Muscle of back (tissue), 11 donors: Measurements from ENCODE around the gene VAV1. TPM values are rescaled to one million over a fixed set of nuclear protein-coding genes. Genes with fewer than 3 reads are reported as not detected.

ENCODE experiments used
- DNase-seq, 3 donors: peaks; one replicate each; pipeline versions ENCODE4 v3.0.0 to v3.0.0-alpha.2; 2013
- polyA plus RNA-seq, 10 donors: library from polyadenylated mRNA; unstranded; fragments of 120-200 nt; gene quantifications; one replicate each; pipeline ENCODE4 v1.2.1, GENCODE V29; 2013; ENCODE audit not compliant: insufficient read length in 10 of 10

VAV1 gene
- polyA plus RNA-seq, 10 donors: 1.6 to 4.8 (median 2.5) TPM

DNA sequence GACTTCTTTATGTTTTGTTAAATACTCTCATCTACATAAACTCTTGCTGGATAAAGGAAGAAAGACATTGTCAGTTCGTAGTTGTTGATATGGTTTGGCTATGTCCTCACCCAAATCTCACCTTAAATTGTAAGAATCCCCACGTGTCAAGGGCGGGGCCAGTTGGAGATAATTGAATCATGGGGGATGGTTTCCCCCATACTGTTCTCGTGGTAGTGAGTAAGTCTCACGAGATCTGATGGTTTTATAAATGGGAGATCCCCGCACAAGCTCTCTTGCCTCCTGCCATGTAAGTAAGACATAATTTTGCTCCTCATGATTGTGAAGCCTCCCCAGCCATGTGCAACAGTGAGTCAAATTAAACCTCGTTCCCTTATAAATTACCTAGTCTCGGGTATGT is 118.4 kb downstream of the VAV1 start:
- DNase-seq: no peak

DNA sequence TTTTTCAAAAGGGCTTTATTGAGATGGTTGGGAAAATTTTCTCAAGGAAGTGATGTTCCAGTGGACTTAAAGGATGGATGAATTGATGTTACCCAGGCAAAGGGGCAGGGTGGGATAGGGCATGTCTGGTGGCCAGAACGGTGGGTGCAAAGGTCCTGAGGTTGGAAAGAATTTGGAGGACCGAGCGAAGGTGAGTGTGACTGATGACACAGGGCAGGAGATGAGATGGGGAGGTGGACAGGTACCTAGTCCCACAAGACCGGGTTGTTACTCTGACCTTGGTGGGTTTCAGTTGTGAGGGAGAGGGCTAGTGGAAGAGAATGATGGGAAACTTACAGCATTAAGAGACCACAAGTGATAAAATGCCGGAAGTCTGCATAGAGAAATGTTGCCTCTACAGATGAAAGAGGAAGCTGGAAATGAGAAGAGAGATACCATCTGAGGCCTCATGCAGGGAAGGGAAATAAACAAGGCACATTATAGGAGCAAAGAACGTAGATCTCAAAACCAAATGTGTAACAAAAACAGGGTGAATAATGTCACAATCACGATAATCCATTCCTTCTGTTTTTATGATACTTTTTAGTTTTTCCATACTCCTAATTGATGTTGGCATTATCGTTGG is 119.4 kb downstream of the VAV1 start:
- no peak for DNase-seq

DNA sequence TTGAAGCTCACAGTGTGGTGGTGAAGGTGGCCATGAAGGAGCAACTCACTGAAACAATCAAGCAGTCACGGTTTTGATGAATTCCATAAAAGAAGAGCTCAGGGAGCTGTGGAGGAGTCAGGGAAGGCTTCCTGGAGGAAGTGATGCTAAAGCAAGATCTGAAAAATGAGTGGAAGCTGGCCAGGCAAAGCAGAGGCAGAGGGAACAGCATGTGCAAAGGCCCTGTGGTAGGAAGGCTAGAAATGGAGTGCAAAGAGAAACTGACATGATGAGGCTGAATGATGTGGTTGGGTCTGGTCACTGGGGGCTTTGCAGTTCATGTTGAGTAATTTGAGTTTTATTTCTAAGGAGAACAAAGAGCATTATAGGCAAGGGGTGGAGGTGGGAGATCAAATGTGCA is 121.8 kb downstream of the VAV1 start:
- no peak for DNase-seq

DNA sequence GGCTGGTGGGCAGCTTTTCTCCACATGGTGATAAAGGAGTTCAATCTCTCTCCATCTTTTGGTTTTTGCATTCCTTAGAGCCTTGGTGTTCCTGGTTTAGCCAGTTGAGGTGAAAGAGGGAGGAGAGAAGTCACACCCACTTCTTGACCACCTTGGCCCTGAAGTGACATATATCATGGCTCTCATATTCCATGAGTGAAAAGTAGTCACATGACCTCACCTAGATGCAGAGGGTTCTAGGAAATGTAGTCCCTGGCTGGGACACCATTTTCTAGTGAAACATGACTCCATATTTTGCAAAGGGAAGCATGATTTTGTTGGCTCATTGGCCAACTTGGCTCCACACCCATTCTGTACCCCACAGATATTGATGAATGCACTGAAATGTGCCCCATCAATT is 130.9 kb downstream of the VAV1 start:
- no peak for DNase-seq

- no peak for DNase-seq
These were observed 134.1 kb downstream of the VAV1 start for GRCh38 chr19:6906559-6907060.

Other genes with a start within 250 kb of the VAV1 start
- gene TNFSF9, start 241.7 kb upstream of the VAV1 start, polyA plus RNA-seq: 1 to 10 TPM in 6 of 10 donors, under 1 TPM in 4; 0.28 to 2.8 (median 1.2) TPM
- gene CD70, start 181.6 kb upstream of the VAV1 start, polyA plus RNA-seq: 1 to 10 TPM in 4 of 10 donors, under 1 TPM in 5, not detected in 1; 0.20 to 3.0 (median 0.91) TPM
- under 1 TPM in 6 of 10 donors, not detected in 4; 0.03 to 0.44 (median 0.16) TPM for gene TNFSF14, start 102.5 kb upstream of the VAV1 start, polyA plus RNA-seq
- 10 to 100 TPM in 4 of 10 donors, 1 to 10 TPM in 6; 3.4 to 13.9 (median 8.9) TPM for gene C3, start 52.1 kb upstream of the VAV1 start, polyA plus RNA-seq
- gene GPR108, start 35.1 kb upstream of the VAV1 start, polyA plus RNA-seq: 10 to 100 TPM; 20.9 to 37.4 (median 27.2) TPM
- gene TRIP10, start 33.0 kb upstream of the VAV1 start, polyA plus RNA-seq: 10 to 100 TPM; 39.9 to 67.8 (median 54.8) TPM
- 1 to 10 TPM in 3 of 10 donors, under 1 TPM in 7; 0.42 to 2.1 (median 0.86) TPM for gene SH2D3A, start 5.3 kb upstream of the VAV1 start, polyA plus RNA-seq
- under 1 TPM in 8 of 10 donors, not detected in 2; 0.05 to 0.40 (median 0.23) TPM for gene ADGRE1, start 114.9 kb downstream of the VAV1 start, polyA plus RNA-seq
- not detected for gene MBD3L2B, start 248.7 kb downstream of the VAV1 start, polyA plus RNA-seq